Islet of Langerhans (tissue), 1 donor: ENCODE results near the gene AGFG1.

ENCODE experiments used
- FAIRE-seq: peaks from one replicate; lab custom pipeline; 2011; peaks lifted over from hg19 to GRCh38; lab: Jason Lieb, UNC

The AGFG1 gene

GRCh38 chr2:227462462-227462951, 9.4 kb upstream of the AGFG1 start:
- FAIRE-seq: no peak

GRCh38 chr2:227462972-227463931, 8.7 kb upstream of the AGFG1 start:
- FAIRE-seq: no peak

DNA sequence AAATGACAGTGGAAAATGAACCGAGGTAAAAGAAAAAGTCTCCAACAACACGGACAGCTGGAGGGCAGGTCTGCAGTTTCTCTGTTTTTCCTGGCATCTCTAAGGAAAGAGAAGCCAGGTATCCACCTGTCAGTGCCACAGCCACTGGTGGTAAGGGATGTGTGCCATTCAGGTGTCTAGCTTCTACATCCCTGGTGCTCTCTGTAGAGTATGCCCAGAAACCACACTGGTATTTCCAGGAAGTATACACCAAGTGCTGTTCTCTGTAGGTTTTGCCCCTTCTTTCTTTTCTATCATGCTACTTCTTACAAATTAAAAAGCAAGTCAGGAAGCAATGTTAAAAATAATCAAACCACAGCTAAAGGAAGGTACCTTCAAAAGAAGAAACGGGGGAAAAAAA, 7.6 kb upstream of the AGFG1 start:
- no peak for FAIRE-seq

DNA sequence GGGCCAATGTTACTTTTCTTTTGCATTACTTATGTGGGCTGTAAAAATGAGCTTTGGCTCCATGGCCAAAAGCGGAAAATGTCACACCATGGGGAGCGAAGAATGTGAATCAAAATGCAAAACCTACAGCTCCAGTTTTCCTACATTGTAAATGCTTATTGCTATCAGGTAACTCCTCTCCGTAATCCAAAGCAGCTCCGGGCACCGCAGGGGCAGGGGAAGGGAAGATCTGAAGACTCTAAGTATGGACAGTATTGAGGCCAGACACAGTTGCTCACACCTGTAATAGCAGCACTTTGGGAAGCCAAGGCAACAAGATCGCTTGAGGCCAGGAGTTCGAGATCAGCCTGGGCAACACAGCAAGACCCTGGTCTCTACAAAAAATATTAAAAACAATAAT, 7.1 kb upstream of the AGFG1 start:
- FAIRE-seq: no peak

DNA sequence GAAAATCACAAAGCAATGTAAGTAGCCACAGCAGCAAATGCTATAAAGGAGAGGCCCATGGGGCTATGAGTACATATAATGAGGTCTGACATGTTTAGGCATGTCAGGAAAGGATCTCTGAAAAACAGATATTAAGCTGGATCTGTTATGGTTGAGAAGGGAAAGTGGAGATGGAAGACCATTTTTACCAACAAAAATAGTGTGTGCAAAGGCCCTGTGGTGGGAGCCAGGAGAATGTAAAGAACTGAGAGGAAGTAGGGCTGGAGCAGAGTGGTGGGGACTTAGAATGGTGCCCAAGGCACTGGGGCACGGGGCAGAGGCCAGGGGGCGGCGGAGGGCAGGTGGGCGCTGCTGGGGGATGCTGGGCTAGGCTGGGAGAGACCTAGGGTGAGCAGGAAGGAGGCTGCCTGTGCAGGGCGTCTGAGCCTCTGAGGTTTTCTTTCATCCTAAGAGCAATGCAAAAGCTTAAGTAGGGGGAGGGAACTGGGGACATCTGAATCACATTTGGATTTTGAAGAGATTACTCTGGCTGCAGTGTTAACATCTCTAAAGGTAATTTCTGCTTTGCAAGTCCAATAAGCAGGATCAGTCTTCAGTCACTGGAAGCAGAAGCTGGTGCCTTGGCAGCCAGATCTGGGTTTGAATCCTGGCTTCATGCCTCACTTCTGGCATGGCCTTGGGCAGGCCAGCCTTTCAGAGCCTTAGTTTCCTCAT, 4.9 kb upstream of the AGFG1 start:
- FAIRE-seq: no peak

- no peak for FAIRE-seq
These were observed 544 bp upstream of the AGFG1 start for GRCh38 chr2:227471412-227471811.

DNA sequence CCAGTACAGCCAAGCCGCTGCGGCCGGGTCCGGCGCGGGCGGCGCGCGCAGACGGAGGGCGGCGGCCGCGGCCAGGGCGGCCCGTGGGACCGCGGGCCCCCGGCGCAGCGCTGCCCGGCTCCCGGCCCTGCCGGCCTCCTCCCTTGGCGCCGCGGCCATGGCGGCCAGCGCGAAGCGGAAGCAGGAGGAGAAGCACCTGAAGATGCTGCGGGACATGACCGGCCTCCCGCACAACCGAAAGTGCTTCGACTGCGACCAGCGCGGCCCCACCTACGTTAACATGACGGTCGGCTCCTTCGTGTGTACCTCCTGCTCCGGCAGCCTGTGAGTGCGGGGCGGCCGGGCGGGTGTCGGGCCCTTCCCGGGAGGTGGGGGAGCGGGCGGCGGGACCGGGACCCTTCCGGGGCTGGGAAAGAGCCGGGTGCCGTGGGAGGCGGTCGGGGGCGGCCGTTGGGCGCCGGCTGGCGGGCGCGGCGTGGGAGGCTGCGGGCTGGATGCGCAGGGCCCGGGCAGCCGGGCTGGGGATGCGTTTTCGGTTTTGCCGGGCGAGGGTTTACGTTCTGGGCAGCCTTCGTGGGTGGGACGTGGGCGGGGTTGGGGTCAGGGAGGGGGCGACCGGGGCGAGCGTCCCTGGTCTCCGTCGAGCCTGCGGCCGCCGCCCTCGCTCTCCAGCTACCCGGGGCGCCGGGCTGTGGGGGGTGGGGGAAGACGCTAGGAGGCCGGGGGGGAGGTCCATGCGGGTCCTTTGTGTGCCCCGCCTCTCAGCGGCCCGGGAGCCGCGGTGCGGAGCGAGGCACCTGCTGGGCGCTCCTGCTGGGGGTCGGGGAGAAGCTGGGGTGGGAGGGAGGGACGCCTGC, 537 bp downstream of the AGFG1 start:
- no peak for FAIRE-seq

GRCh38 chr2:227473122-227473461, 1.1 kb downstream of the AGFG1 start:
- FAIRE-seq: no peak

- FAIRE-seq: no peak
These were observed 1.9 kb downstream of the AGFG1 start for GRCh38 chr2:227473806-227474205.

DNA sequence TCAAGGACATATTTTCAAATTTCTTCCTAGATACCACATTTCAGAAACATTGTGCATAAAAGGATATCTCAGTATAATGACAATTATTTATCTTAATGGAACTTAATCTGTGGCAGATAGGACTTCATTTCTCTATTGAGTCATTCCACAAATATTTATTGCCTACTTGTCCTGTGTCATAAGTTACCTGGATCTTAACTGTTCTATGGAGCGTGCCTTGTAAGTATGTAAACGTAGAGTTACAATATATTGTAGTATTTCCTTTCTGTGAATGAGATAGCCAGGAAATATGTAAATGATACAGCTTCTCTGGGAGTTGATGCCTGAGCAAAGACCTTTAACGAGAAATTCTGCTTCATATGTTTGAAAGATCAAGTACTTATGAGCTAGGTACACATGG, 2.5 kb downstream of the AGFG1 start:
- no peak for FAIRE-seq

- no peak for FAIRE-seq
These were observed 5.3 kb downstream of the AGFG1 start for GRCh38 chr2:227477291-227477690.

GRCh38 chr2:227479865-227480475, 8.0 kb downstream of the AGFG1 start:
- peak; percentile 80 for FAIRE-seq

GRCh38 chr2:227480528-227480927, 8.6 kb downstream of the AGFG1 start:
- FAIRE-seq: no peak

DNA sequence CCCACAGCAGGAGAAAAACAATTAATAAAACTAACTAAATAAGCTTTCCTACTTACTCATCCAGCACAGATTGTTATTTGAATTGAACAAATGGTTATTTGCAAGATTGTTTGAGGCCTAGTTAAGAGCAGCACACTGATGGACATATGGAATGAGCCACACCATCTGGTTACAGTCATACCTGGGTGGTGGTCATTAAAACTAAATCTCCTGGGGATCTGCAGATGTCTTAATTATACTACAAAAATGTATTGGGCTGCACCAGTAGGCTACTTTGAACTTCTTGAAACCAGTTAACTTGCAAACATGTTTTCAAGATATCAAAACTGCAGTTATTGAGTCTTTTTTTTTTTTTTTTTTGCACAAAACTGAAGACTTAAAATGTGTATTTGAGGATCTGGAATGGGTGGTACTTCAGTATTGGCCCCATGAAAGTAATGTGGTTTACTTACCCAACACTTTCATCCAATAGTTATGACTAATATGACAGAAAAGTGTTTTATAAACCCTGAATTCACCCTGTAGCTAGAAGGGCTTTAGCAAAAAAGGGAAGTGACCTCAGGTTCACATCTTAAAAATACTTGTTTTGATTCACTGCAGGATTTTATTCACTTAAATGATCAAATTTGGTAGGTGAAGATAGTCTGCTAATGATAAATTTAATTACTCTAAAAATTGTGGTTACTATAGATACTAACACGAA, 10.8 kb downstream of the AGFG1 start:
- FAIRE-seq: peak; percentile 24

GRCh38 chr2:227485429-227485828, 13.5 kb downstream of the AGFG1 start:
- no peak for FAIRE-seq

DNA sequence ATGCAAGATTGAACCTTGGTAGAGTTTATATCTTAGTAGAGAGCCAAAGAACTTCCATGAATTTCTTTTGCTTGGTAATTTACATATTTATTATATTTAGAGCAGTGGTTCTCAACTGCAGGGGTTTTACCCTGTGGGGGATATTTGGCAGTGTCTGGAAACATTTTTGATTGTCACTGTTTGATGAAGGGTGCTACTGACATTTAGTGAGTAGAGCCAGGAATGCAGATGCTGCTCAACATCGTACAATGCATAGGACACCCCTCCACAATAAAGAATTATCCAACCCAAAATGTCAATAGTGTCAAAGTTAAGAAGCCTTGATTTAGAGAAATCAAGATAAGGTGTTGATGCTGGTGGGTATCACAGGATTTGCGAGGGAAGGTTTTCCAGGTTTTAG, 14.7 kb downstream of the AGFG1 start:
- no peak for FAIRE-seq

DNA sequence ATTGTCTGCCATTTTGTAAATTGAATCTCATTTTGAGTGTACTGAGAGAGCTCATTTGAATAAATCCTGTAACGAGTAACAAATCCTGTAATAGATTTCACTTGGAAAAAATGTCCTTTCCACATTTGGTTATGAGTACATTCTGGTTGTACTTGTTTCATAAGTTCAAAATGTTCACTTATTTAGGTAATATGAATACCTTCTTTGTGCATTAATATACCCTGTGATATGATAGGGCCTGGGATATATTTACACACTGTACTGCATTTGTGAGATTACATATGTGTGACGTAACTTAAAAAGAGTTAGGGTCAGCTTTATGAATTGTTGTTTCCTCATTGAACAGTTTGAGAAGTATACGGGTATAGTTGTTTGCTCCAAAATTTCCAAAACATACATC, 16.1 kb downstream of the AGFG1 start:
- FAIRE-seq: no peak

- no peak for FAIRE-seq
These were observed 19.4 kb downstream of the AGFG1 start for GRCh38 chr2:227491386-227491785.

GRCh38 chr2:227493524-227493923, 21.6 kb downstream of the AGFG1 start:
- FAIRE-seq: no peak

GRCh38 chr2:227497158-227497557, 25.2 kb downstream of the AGFG1 start:
- peak; percentile 17 for FAIRE-seq

DNA sequence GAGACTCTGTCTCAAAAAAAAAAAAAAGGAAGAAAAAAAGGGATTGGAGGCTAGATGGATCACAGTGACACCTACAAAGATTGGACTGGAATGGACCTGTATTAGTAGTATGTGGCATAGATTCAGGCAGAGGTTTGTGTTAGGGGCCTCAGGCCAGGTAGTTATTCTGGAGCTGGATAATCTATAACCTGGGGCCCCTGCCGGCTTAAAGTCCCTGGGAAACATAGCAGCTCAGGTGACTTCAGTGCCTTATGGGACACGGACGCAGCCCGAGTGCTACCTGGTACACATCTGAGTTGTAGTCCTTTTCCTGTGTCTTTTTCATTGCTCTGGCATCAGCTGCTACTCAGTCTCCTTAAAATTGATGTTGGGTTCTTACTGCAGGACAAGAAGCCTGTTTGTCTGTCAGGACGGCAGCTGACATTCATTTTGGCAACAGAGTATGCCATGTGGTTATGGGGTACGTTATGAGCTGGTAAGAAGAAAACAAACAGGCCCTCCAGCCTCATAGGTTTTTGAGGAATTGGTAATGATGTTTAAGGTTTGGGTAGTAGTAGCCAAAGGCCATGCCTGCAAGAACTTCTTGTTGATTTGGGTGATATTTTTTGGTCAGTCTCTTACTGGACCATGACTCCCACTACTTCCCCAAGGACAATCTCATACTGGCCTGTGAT, 27.8 kb downstream of the AGFG1 start:
- no peak for FAIRE-seq
